K562 (cell line): ENCODE results near the gene RGR. TPM values are rescaled to one million over a fixed set of nuclear protein-coding genes. Genes with fewer than 3 reads are reported as not detected.
A peak's percentile ranks its signal among the peaks of the same experiment; 100 is the strongest.

Experiments used
- ATAC-seq: fragments of 200-7000 bp; cut with Tn5 transposase; 3 replicates; pipeline ENCODE4 v1.9.1; 2020; ENCODE audit warnings: moderate library complexity
- BruUV-seq: library from RNA; stranded (reverse); fragments of 400-500 nt; replicated peaks from 2 replicates; lab custom pipeline; 2021; lab: Mats Ljungman, UMichigan
- CTCF ChIA-PET: fragments of 300-600 bp; formaldehyde crosslinking; extraction: SDS; loops from one replicate; lab custom pipeline; 2021; ENCODE audit warnings: low intra/inter-chr PET ratio; lab: Yijun Ruan, JAX
- POLR2A ChIA-PET: fragments of 300-600, 350-650 bp; sonication (Branson Sonifier 250); formaldehyde crosslinking; extraction: SDS; loops from one replicate; lab custom pipeline; 2021; ENCODE audit warnings: antibody characterized with exemption, inconsistent platforms; lab: Yijun Ruan, JAX
- DNase-seq, 4 experiments: peaks; one replicate each; pipeline versions ENCODE4 v3.0.0 to v3.0.0-alpha.2; 2011 to 2018; ENCODE audit warnings: low spot score in 3 of 4, mixed read lengths in 3 of 4; ENCODE audit errors: extremely low read depth in 1 of 4
- FAIRE-seq: peaks from 2 replicates; lab custom pipeline; 2011; peaks lifted over from hg19 to GRCh38; lab: Jason Lieb, UNC
- H2AFZ ChIP-seq: 2 replicates; pipeline ENCODE4 v1.6.0; 2011; ENCODE audit warnings: low read depth, low read length, control low read depth, inconsistent platforms
- H3K27ac ChIP-seq: fragments of 200-600 bp; 3 replicates; pipeline ENCODE4 v1.8.0; 2011; ENCODE audit warnings: low read depth, mild to moderate bottlenecking, control low read depth, inconsistent platforms, low read length, moderate library complexity, mixed read lengths; ENCODE audit errors: extremely low read depth
- H3K27me3 ChIP-seq, 2 experiments: fragments of 300-600 bp in 1 of 2; 2 replicates in 1 of 2; 3 replicates in 1 of 2; pipeline versions ENCODE4 v1.6.0 to v1.8.0; 2011; ENCODE audit warnings: inconsistent platforms in 2 of 2, low read length in 2 of 2, mild to moderate bottlenecking in 1 of 2, mixed read lengths in 1 of 2, moderate library complexity in 1 of 2; ENCODE audit not compliant: control insufficient read depth in 2 of 2, insufficient read depth in 2 of 2
- H3K36me3 ChIP-seq: fragments of 300-600 bp; 3 replicates; pipeline ENCODE4 v1.8.0; 2011; ENCODE audit warnings: mild to moderate bottlenecking, low read length, inconsistent platforms; ENCODE audit not compliant: control insufficient read depth, insufficient read depth
- H3K4me1 ChIP-seq, 2 experiments: fragments of 200-600 bp in 1 of 2; replicated peaks in 1 of 2; 2 replicates in 1 of 2; 3 replicates in 1 of 2; pipeline versions ENCODE4 v1.5.1 to v1.8.0; 2011; ENCODE audit warnings: inconsistent platforms in 2 of 2, low read length in 2 of 2, mild to moderate bottlenecking in 1 of 2, mixed read lengths in 1 of 2, moderate library complexity in 1 of 2; ENCODE audit not compliant: control insufficient read depth in 2 of 2, insufficient read depth in 2 of 2
- H3K4me2 ChIP-seq: 2 replicates; pipeline ENCODE4 v1.6.1; 2011; ENCODE audit warnings: low read length, control low read depth, inconsistent platforms, mixed read lengths; ENCODE audit not compliant: insufficient read depth
- H3K4me3 ChIP-seq: fragments of 200-600 bp; sonication (generic), shearing (Covaris generic); 2 replicates; pipeline ENCODE4 v1.5.1; 2016; ENCODE audit warnings: control low read depth, inconsistent platforms
- H3K79me2 ChIP-seq: fragments of 200-600 bp; 3 replicates; pipeline ENCODE4 v1.8.0; 2011; ENCODE audit warnings: low read length, inconsistent platforms; ENCODE audit not compliant: control insufficient read depth, insufficient read depth
- H3K9ac ChIP-seq, 2 experiments: 2 replicates each; pipeline versions ENCODE4 v1.6.0 to v1.6.1; 2011; ENCODE audit warnings: low read depth in 2 of 2, low read length in 2 of 2, control low read depth in 1 of 2, inconsistent platforms in 1 of 2, mild to moderate bottlenecking in 1 of 2, mixed read lengths in 1 of 2; ENCODE audit not compliant: insufficient read depth in 1 of 2
- H3K9me1 ChIP-seq: one replicate; pipeline ENCODE4 v1.6.0; 2011; ENCODE audit warnings: inconsistent platforms, mild to moderate bottlenecking, low read length, moderate library complexity; ENCODE audit not compliant: control insufficient read depth, insufficient read depth
- H3K9me3 ChIP-seq: replicated peaks from 2 replicates; pipeline ENCODE4 v1.5.1; 2011; ENCODE audit warnings: low read depth, low read length, inconsistent platforms; ENCODE audit not compliant: control insufficient read depth, insufficient read depth
- H4K20me1 ChIP-seq: replicated peaks from 2 replicates; pipeline ENCODE4 v1.6.1; 2011; ENCODE audit warnings: low read length, inconsistent platforms, mixed read lengths; ENCODE audit not compliant: control insufficient read depth, insufficient read depth
- BRCA1 ChIP-seq, 2 experiments: fragments of 450-650 bp in 1 of 2; sonication (generic) in 1 of 2; formaldehyde crosslinking in 1 of 2; IDR thresholded peaks; 2 replicates each; pipeline versions ENCODE4 v1.5.0 to v1.6.1; 2017 to 2020; ENCODE audit warnings: mild to moderate bottlenecking in 1 of 2, missing genetic modification reagents in 1 of 2
- BRD4 ChIP-seq: fragments of 200-600 bp; sonication (generic); IDR thresholded peaks from 2 replicates; pipeline ENCODE4 v1.6.1; 2017; ENCODE audit warnings: inconsistent platforms
- CBX2 ChIP-seq: fragments of 200-600 bp; sonication (generic); IDR thresholded peaks from one replicate; pipeline ENCODE4 v1.6.1; 2012; ENCODE audit warnings: mild to moderate bottlenecking, low read length, inconsistent platforms; ENCODE audit not compliant: insufficient read depth, poor library complexity, severe bottlenecking
- MCM7 ChIP-seq, 2 experiments: fragments of 450-650 bp; IDR thresholded peaks; 2 replicates each; pipeline ENCODE4 v1.6.1; 2016 to 2018
- MEF2A ChIP-seq: IDR thresholded peaks from 2 replicates; pipeline ENCODE4 v1.6.1; 2011; ENCODE audit warnings: low read depth, mild to moderate bottlenecking, low read length, moderate library complexity; ENCODE audit not compliant: control insufficient read depth
- NFRKB ChIP-seq: fragments of 450-650 bp; IDR thresholded peaks from 2 replicates; pipeline ENCODE4 v1.6.1; 2016; ENCODE audit warnings: low read depth
- SMARCC2 ChIP-seq: fragments of 450-650 bp; IDR thresholded peaks from 2 replicates; pipeline ENCODE4 v1.6.1; 2017; ENCODE audit warnings: antibody characterized with exemption, moderate library complexity, mild to moderate bottlenecking, low read depth
- TFAP4 ChIP-seq: sonication (generic); formaldehyde crosslinking; IDR thresholded peaks from 2 replicates; pipeline ENCODE4 v1.8.0; 2022; ENCODE audit warnings: missing genetic modification reagents, mild to moderate bottlenecking, moderate library complexity, borderline replicate concordance
- TRIM28 ChIP-seq: fragments of 450-650 bp; IDR thresholded peaks from 2 replicates; pipeline ENCODE4 v1.6.1; 2017
- ZBTB5 ChIP-seq: fragments of 450-650 bp; IDR thresholded peaks from 2 replicates; pipeline ENCODE4 v1.6.1; 2017; ENCODE audit warnings: antibody characterized with exemption
- ZFP36 ChIP-seq: fragments of 150-350 bp; IDR thresholded peaks from 2 replicates; pipeline ENCODE4 v1.6.1; 2018; ENCODE audit warnings: low read length, low read depth; ENCODE audit not compliant: partially characterized antibody
- ZNF277 ChIP-seq: fragments of 250-450 bp; sonication (Bioruptor Pico); IDR thresholded peaks from 2 replicates; pipeline ENCODE4 v1.8.0; 2022; ENCODE audit warnings: inconsistent platforms, mild to moderate bottlenecking, moderate library complexity, borderline replicate concordance
- ZNF592 ChIP-seq: fragments of 450-650 bp; IDR thresholded peaks from 2 replicates; pipeline ENCODE4 v1.6.1; 2017; ENCODE audit warnings: antibody characterized with exemption, mild to moderate bottlenecking
- ZNF696 ChIP-seq: fragments of 250-450 bp; sonication (Bioruptor Pico); conservative IDR thresholded peaks from 2 replicates; pipeline ENCODE4 v1.4.0; 2020; ENCODE audit warnings: mild to moderate bottlenecking, moderate library complexity
- ZNF778 ChIP-seq: fragments of 450-650 bp; formaldehyde crosslinking; IDR thresholded peaks from 2 replicates; pipeline ENCODE4 v1.4.0; 2020; ENCODE audit warnings: mild to moderate bottlenecking, moderate library complexity
- WGBS: fragments of 100-300 bp; shearing (Covaris generic); methylation state at CpG from one replicate; pipeline ENCODE4 v1.1.6; 2016; ENCODE audit warnings: low coverage, mixed read lengths; ENCODE audit not compliant: insufficient coverage; ENCODE audit errors: missing lambda C conversion rate; 5-methylcytosine and 5-hydroxymethylcytosine counted together
- in situ Hi-C: fragments of 300-500 bp; cut with MboI; formaldehyde crosslinking; loops from 4 replicates; pipeline ENCODE4 v1.15.0; 2018; ENCODE audit warnings: inconsistent platforms, mixed read lengths
- intact Hi-C: fragments of 100-400 bp; cut with micrococcal nuclease; formaldehyde crosslinking; loops from 2 replicates; pipeline ENCODE4 v1.14.2; 2022
- polyA plus RNA-seq, 8 experiments: library from polyadenylated mRNA; depleted of rRNA in 4 of 8; stranded (reverse) in 5 of 8; unstranded in 3 of 8; fragments of >200 nt; fragmentation: Nextera tagmentation in 2 of 8; fragmentation: Illumina TruSeq in 1 of 8; extraction: Ambion mirVana in 2 of 8; extraction: Trizol in 1 of 8; gene quantifications; 2 replicates each; pipeline versions ENCODE4 v1.2.1 to v1.2.3, GENCODE V29; 2011 to 2014; ENCODE audit warnings: inconsistent platforms in 1 of 8, missing spikeins in 1 of 8
- total RNA-seq, 7 experiments: library from RNA; depleted of rRNA in 6 of 7; stranded (reverse); fragments of >200 nt in 6 of 7; fragmentation: Illumina TruSeq in 2 of 7; extraction: Trizol in 2 of 7; gene quantifications; 2 replicates each; pipeline versions ENCODE4 v1.2.1 to v1.2.3, GENCODE V29; 2011 to 2021; ENCODE audit warnings: low replicate concordance in 1 of 7

The RGR gene
- total and polyA plus RNA-seq, 9 of the 15 experiments (the other 6 are each of a cell fraction or from before 2014, with no cell fraction given) = not detected

GRCh38 chr10:84204122-84204521, 40.7 kb upstream of the RGR start:
- H3K36me3 ChIP-seq = no peaks in the 10 kb centered on the region
- 4% methylated on average over 4 of the region's 4 CpGs for WGBS
- H3K4me2 ChIP-seq = no peak overlapping the region
- DNase-seq = peak; percentile 55 to 70 (median 69)
- ATAC-seq = peak; percentile 86
- no peaks in the 10 kb centered on the region for H3K9me1 ChIP-seq
- H3K4me1 ChIP-seq = peaks cover 13 to 15% of the 10 kb centered on the region in 2 experiments; a peak in 4 of 5 replicates
- FAIRE-seq = peak; percentile 78
- no TSS peak for BruUV-seq
- intact Hi-C loops = loop anchor here (2.0 kb wide), 1 partner anchor 55 kb away; no protein-coding TSS in a partner anchor
- no peaks in the 10 kb centered on the region for H3K79me2 ChIP-seq
- no peak overlapping the region for H2AFZ ChIP-seq
- no peaks in the 10 kb centered on the region for H3K9me3 ChIP-seq
- no peak overlapping the region for H3K4me3 ChIP-seq
- peaks cover 9 to 27% of the 10 kb centered on the region in 2 experiments for H3K27me3 ChIP-seq
- H3K9ac ChIP-seq = no peak overlapping the region
- in situ Hi-C loops = no loop called here
- no peaks in the 10 kb centered on the region for H4K20me1 ChIP-seq
- ChIA-PET CTCF (interaction anchor here (0.6 kb wide), 1 partner anchor 9 kb away, joined by 3 read pairs; no protein-coding TSS in a partner anchor), POLR2A (no interaction called here)
- H3K27ac ChIP-seq = no peak overlapping the region
- TF ChIP-seq MEF2A = no peak
- TF ChIP-seq ZNF696 (CRISPR knock-in tag) = no peak
- TF ChIP-seq CBX2 = no peak
- TF ChIP-seq ZFP36 = peak; percentile 8
- no peak for TF ChIP-seq ZBTB5
- TF ChIP-seq MCM7 (IDR thresholded peaks at IDR 0.05) = no peak
- no peak for TF ChIP-seq ZNF778 (CRISPR knock-in tag)
- no peak for TF ChIP-seq NFRKB
- TF ChIP-seq ZNF277 (CRISPR knock-in tag) = no peak
- TF ChIP-seq TRIM28 = no peak
- no peak for TF ChIP-seq TFAP4 (CRISPR knock-in tag)
- TF ChIP-seq SMARCC2 = no peak
- no peak for TF ChIP-seq BRCA1 (IDR thresholded peaks at IDR 0.05)
- TF ChIP-seq BRCA1 (CRISPR knock-in tag; IDR thresholded peaks at IDR 0.05) = no peak
- TF ChIP-seq ZNF592 = no peak
- no peak for TF ChIP-seq BRD4
